Dendritic cell treated with granulocyte-macrophage colony-stimulating factor and Interleukin-4, amounts not matched to agents 40 ng/mL and 50 ng/mL, for 4 days (primary cell): ENCODE results near the gene CEBPE.

Source experiments
- H3K27ac Mint-ChIP-seq: one replicate; pipeline ENCODE4 v1.8.0; 2022; ENCODE audit warnings: mild to moderate bottlenecking, mixed read lengths
- H3K27me3 Mint-ChIP-seq: one replicate; pipeline ENCODE4 v1.8.0; 2022; ENCODE audit warnings: mild to moderate bottlenecking, mixed read lengths
- H3K36me3 Mint-ChIP-seq: one replicate; pipeline ENCODE4 v1.8.0; 2022; ENCODE audit warnings: low read depth, mixed read lengths
- H3K4me1 Mint-ChIP-seq: one replicate; pipeline ENCODE4 v1.8.0; 2022; ENCODE audit warnings: low read depth, mixed read lengths
- H3K4me3 Mint-ChIP-seq: one replicate; pipeline ENCODE4 v1.8.0; 2022; ENCODE audit warnings: mild to moderate bottlenecking, moderate library complexity, mixed read lengths
- H3K9me3 Mint-ChIP-seq: one replicate; pipeline ENCODE4 v1.8.0; 2022; ENCODE audit warnings: mixed read lengths
- intact Hi-C: fragments of 100-400 bp; cut with micrococcal nuclease; formaldehyde crosslinking; loops from one replicate; pipeline ENCODE4 v1.15.0; 2022

CEBPE gene

DNA sequence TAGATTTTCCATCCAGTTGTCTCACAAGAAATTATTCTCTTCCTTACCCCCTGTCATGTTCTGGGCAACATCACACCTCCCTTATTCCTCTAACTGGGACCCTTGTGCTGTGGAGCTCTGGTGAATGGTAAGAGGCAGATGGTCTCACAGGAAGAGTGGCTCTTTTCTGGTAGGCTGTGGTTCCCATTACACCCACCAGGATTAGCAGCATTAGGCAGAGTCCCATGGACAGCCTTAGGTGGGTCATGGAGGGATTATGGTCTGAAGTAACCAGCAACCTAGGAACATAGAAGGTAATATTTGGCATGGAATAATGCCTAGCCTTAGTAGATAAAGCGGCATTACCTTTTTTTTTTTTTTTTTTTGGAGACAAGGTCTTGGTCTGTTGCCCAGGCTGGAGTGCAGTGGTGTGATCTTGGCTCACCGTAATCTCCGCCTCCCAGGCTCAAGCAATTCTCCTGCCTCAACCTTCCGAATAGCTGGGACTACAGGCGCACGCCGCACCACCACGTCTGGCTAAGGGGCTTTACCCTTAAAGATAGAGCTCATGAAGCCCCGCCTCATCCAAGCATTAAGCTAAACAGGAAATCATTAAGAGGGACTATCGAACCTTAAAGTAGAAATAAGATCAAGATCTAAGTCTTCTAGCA lies 19.7 kb downstream of the CEBPE start:
- no peaks in the 10 kb centered on the region for H3K27me3 Mint-ChIP-seq
- no peak overlapping the region for H3K4me3 Mint-ChIP-seq
- H3K9me3 Mint-ChIP-seq, result no peaks in the 10 kb centered on the region
- intact Hi-C loops, result no loop called here
- H3K36me3 Mint-ChIP-seq, result no peaks in the 10 kb centered on the region
- peaks cover 65% of the 10 kb centered on the region for H3K4me1 Mint-ChIP-seq
- no peak overlapping the region for H3K27ac Mint-ChIP-seq

DNA sequence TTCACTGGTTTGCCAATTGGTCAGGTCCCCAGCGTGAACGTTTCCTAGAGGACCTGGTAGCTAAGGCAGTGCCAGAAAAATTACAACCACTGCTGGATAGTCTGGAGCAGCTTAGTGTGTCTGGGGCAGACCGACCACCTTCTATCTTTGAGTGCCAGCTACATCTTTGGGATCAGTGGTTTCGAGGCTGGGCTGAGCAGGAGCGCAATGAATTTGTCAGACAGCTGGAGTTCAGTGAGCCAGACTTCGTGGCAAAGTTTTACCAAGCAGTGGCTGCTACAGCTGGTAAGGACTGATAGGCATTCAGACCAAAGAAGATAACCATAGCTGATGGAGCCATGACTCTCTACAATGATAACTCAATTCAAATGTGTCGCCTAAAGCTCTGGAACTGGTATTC lies 21.3 kb downstream of the CEBPE start:
- Mint-ChIP-seq H3K27ac (no peak overlapping the region), H3K9me3 (no peaks in the 10 kb centered on the region), H3K36me3 (peaks cover 6% of the 10 kb centered on the region), H3K27me3 (no peaks in the 10 kb centered on the region), H3K4me3 (no peak overlapping the region), H3K4me1 (peaks cover 63% of the 10 kb centered on the region)
- intact Hi-C loops, result no loop called here

DNA sequence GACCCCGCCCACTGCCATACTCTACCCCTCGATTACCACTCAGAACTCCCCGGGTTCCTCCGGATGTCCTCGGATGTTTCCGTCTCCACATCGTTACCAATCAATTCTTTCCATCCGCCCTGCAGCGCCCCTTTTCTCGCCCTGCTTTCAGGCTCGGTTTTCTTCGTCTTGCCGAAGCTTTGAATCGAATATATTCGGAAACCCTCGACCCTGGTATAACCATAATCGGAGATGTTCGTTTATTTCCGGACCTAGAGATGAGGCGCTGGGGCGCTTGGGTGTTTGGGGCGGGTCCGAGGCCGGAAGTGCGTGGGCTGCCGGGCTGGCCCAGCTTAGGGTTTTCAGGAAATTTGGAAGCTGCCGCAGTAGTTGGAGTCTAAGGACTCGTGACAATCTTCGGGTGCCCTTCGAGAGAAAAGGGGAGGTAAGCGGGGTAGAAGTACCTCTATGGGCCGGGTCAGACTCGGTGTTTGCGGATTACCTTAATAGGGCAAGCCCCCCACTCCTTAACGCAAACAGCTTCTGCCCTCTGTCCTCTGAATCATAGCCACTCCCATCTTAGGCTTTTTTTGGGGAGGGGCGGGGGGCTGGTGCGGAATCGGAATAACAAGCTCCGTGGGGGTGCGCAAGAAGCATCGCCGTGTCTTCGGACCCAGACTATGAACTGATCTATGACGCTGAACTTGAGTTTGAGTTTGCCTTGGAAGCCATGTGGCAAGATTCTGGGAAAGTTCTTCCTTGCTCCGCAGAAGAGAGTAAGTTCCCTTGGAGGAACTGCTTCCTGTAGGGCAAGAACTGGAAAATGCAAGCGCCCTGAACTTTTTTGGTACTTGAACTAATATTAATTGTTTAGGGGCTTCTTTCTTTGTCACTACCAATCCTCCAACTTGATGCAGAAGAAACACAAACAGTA lies 23.6 kb downstream of the CEBPE start, which contains the start of gene C14orf119:
Gene C14orf119, plus strand, starts transcription at position 310 of the 913 bp plus-strand sequence. CDS start 2,154 bp downstream, outside the sequence.
- no peak within 1 kb of the TSS for H3K27ac Mint-ChIP-seq
- no peaks in the 10 kb centered on the region for H3K27me3 Mint-ChIP-seq
- no peak within 1 kb of the TSS for H3K4me3 Mint-ChIP-seq
- H3K36me3 Mint-ChIP-seq, result peaks cover 29% of the 10 kb centered on the region
- peaks cover 53% of the 10 kb centered on the region for H3K4me1 Mint-ChIP-seq
- intact Hi-C loops, result no loop called here
- H3K9me3 Mint-ChIP-seq, result no peaks in the 10 kb centered on the region

DNA sequence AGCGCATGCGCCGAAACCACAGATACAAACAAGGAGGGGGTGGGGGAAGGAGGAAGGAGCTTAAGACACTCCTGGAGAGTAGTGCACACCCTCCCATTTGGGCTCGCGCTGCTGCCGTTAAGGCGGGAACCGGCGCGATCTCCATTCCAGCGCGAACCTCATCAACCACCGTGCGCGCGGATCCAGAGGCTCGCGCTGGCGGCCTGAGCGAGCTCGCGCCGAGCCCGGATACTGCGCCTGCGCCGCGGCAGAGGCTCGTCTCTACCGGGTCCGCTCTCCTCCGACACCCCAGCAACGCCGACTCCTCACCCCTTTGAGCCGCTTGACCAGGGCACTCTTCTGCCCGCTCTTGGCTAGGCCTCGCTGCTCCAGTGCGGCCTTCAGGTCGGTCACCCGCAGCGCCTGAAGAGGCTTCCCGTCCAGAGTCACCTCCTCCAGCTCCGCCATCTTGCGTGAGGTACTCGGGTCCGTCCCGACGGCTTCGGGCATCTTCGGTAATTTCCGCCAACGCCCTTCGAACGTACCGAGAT lies 24.3 kb downstream of the CEBPE start, which contains the start of gene ACIN1:
Gene ACIN1, minus strand, starts transcription at position 471 of the 530 bp plus-strand sequence. Its CDS starts 24 bp downstream, at position 447.
- intact Hi-C loops, result loop anchor here (1.0 kb wide), 1 partner anchor 9 kb away; no protein-coding TSS in a partner anchor
- Mint-ChIP-seq H3K4me3 (no peak within 1 kb of the TSS), H3K9me3 (no peaks in the 10 kb centered on the region), H3K27me3 (no peaks in the 10 kb centered on the region), H3K4me1 (peaks cover 53% of the 10 kb centered on the region), H3K27ac (no peak within 1 kb of the TSS), H3K36me3 (peaks cover 36% of the 10 kb centered on the region)

DNA sequence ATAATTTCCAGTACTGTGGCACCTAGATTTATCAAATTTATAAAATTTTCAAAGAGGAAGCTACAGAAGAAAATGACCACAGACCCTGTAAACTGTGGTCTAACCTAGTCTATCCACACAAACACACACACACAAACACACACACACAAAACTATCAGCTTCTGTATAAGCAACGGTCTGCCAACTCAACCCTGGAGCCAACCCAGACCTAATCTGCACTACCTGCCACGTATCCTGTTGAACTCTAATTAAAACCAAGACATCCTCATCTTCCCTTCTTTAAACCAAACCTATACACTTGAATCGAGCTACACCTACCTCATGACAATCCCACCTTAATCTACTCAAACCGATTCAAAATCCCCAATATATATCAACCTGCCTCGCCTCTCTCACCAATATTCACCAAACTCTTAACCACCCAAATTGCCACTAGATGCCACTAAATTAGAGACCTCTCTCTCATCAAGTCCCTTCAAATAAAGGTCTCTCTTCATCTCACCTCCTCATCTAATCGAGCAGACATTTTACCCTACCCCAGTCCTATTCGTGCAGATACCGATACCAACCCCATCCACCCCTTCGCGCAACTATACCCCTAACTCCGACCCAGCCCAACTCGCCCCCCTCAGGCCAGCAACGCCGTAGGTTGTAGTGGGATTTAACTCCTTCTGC lies 24.9 kb downstream of the CEBPE start:
- no peaks in the 10 kb centered on the region for H3K27me3 Mint-ChIP-seq
- H3K36me3 Mint-ChIP-seq, result peaks cover 42% of the 10 kb centered on the region
- H3K27ac Mint-ChIP-seq, result no peak overlapping the region
- no peak overlapping the region for H3K4me3 Mint-ChIP-seq
- intact Hi-C loops, result loop anchor here (1.0 kb wide), 1 partner anchor 9 kb away; no protein-coding TSS in a partner anchor
- no peaks in the 10 kb centered on the region for H3K9me3 Mint-ChIP-seq
- peaks cover 52% of the 10 kb centered on the region for H3K4me1 Mint-ChIP-seq

DNA sequence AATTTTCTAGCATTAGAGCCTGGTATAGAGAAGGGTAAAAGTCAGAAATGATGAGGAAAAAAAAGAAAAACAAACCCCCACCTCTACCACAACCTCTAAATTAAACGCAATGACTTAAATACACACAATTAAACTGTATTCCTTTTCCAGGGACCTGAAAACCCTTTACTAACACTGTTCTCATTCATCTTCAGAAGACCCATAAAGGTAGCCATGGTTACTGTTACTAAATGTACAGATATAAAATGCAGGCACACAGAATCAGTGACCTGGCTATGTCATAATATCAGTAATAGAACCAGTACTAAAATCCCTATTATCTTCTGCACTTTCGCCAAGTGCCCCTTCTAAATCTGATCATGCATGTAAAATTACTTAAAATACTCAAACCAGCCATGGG lies 25.5 kb downstream of the CEBPE start:
- Mint-ChIP-seq H3K4me1 (peaks cover 52% of the 10 kb centered on the region), H3K36me3 (peaks cover 48% of the 10 kb centered on the region), H3K27me3 (no peaks in the 10 kb centered on the region), H3K9me3 (no peaks in the 10 kb centered on the region), H3K4me3 (no peak overlapping the region), H3K27ac (no peak overlapping the region)
- intact Hi-C loops, result no loop called here

DNA sequence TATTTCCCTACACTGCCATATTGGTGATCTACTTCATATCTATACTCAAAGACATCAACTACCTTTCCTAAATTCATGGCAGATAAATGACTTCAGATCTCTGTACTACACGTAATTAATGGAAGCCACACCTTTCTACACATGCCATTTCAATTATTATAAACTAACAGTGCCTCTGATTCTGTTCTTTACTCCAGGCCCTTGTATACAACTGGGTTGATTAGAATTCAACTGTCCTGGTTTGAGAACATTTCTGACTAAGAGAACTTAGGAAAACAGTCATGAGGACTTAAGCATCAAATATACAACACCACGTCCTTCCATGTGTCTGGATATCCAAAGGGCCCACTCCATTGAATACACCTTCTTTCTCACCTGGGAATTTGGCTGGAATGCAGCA lies 26.0 kb downstream of the CEBPE start:
- Mint-ChIP-seq H3K27ac (no peak overlapping the region), H3K4me3 (no peak overlapping the region), H3K4me1 (peaks cover 56% of the 10 kb centered on the region), H3K9me3 (no peaks in the 10 kb centered on the region), H3K27me3 (no peaks in the 10 kb centered on the region), H3K36me3 (peaks cover 52% of the 10 kb centered on the region)
- intact Hi-C loops, result no loop called here

DNA sequence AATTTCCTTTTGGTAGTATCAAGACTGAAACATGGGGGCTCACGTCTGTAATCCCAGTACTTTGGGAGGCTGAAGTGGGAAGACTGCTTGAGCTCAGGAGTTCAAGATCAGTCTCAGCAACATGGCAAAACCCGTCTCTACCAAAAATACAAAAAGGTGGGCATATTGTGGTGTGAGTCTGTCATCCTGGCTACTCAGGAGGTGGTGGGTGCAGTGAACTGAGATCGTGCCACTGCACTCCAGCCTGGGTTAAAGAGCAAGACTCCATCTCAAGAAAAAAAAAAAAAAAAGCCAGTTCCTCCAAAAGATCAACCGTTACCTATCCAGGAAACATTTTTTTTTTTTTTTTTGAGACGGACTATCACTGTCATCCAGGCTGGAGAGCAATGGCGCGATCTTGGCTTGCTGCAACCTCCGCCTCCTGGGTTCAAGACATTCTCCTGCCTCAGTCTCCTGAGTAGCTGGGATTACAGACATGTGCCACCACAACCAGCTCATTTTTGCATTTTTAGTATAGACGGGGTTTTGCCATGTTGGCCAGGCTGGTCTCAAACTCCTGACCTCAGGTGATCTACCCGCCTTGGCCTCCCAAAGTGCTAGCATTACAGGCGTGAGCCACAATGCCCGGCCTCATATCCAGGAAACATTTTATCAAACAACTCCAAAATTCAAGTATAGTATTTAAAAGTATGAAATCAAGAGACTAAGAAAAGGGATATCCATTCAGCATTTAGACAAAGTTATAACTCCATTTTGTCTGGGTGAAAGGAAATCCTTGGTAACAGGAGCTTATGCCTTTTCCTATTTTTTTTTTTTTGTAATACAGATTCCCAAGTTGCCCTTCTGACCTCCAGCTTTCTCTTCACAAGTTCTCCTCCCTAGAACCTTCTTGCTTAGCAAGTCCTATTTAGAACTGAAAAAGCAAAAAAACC lies 27.5 kb downstream of the CEBPE start:
- peaks cover 57% of the 10 kb centered on the region for H3K4me1 Mint-ChIP-seq
- H3K27me3 Mint-ChIP-seq, result no peaks in the 10 kb centered on the region
- H3K36me3 Mint-ChIP-seq, result peaks cover 68% of the 10 kb centered on the region
- no peak overlapping the region for H3K4me3 Mint-ChIP-seq
- H3K27ac Mint-ChIP-seq, result peak overlapping the region; percentile 44
- intact Hi-C loops, result no loop called here
- H3K9me3 Mint-ChIP-seq, result no peaks in the 10 kb centered on the region

DNA sequence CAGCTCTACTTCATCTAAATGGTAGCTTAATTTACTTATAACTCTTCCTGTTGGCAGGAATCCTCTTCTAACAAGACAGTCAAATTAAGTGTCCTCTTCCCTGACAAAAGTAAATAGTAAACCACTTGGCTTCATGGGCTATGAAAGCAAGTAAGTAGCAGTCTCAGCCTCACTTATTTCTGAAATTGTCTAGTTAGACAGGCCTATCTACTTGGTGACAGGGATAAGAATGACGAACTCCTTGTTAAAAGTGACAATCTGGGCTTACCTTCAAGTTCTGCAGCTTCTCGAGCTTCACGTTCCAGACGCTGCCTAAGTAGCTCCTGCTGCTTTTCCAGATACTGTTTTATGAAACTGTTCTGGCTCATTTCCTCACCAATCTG lies 28.8 kb downstream of the CEBPE start:
- Mint-ChIP-seq H3K4me3 (no peak overlapping the region), H3K9me3 (no peaks in the 10 kb centered on the region), H3K36me3 (peaks cover 81% of the 10 kb centered on the region), H3K27me3 (no peaks in the 10 kb centered on the region), H3K4me1 (peaks cover 68% of the 10 kb centered on the region), H3K27ac (peak overlapping the region; percentile 44)
- intact Hi-C loops, result no loop called here

DNA sequence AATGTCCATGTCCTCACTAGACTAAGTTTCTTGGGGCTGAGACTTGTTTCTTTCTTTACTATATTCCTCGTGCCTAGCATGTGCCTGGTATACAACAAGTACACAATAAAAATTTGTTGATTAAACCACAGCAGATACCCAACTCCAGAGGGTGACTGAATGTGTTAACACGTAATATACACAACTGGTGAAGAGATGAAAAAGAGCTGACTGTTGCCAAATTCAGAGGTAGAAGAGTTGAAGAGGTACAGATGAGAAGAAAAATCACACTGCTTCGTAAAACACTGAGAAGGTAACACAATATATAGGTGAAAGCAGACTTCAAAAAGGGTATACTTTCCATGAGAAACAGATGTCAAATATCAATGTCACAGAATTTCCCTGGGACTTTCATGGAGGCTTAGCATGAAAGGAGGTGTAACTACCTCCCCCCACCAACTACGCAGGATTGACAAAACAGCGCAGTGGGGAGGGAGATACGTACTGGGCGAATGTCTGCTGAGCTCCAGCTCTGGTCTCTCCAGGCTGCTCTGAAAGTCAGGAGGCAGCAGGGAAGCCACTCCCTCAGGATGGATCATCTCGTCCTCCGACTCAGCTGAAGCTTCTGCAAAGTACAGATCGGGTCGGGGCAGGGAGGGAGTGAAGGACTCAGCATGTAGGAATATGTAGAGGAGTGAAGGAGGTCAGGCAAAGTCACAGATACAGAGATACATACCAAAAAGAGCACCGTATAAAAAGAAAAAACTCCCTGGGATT lies 29.4 kb downstream of the CEBPE start:
- H3K4me3 Mint-ChIP-seq, result no peak overlapping the region
- H3K4me1 Mint-ChIP-seq, result peaks cover 73% of the 10 kb centered on the region
- peaks cover 87% of the 10 kb centered on the region for H3K36me3 Mint-ChIP-seq
- H3K9me3 Mint-ChIP-seq, result no peaks in the 10 kb centered on the region
- intact Hi-C loops, result no loop called here
- no peaks in the 10 kb centered on the region for H3K27me3 Mint-ChIP-seq
- peak overlapping the region; percentile 32 for H3K27ac Mint-ChIP-seq

DNA sequence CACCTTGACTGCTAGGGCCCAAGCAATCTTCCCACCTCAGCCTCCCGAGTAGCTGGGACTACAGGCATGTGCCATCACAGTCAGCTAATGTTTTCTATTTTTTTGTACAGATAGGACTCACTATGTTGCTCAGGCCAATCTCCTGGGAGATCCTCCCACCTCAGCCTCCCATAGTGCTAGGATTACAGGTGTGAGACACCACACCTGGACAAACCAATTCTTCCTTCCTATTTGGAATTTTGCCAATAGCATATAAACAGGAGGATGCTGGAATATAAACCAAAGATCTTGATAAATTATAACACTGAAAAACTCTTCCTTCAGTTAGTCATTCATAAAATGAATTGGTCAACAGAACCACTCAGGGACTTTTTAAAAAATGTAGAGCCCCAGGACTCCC lies 32.5 kb downstream of the CEBPE start:
- no peaks in the 10 kb centered on the region for H3K9me3 Mint-ChIP-seq
- H3K4me1 Mint-ChIP-seq, result peaks cover 61% of the 10 kb centered on the region
- intact Hi-C loops, result no loop called here
- no peaks in the 10 kb centered on the region for H3K27me3 Mint-ChIP-seq
- peak overlapping the region; percentile 58 for H3K27ac Mint-ChIP-seq
- H3K36me3 Mint-ChIP-seq, result peaks cover 94% of the 10 kb centered on the region
- no peak overlapping the region for H3K4me3 Mint-ChIP-seq

DNA sequence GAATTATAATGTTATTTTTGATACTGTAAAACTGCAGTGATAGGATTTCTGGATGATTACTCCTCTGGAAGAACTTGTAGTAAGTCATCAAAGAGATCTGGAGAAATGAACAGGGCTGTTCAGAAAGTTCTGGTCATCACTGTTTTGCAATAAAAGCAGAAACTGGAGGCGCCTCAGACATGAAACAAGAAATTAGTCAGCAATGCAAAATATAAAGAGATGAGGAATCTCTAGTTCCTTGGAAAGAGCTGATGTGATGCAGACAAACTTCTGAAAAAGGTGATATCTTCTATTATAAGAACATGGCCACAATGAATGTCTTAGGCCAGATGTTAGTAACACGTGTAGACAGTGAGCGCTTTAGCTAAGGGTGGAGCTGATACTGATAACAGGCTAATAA lies 33.6 kb downstream of the CEBPE start:
- intact Hi-C loops, result loop anchor here (1.0 kb wide), 1 partner anchor 9 kb away; no protein-coding TSS in a partner anchor
- Mint-ChIP-seq H3K27me3 (no peaks in the 10 kb centered on the region), H3K9me3 (no peaks in the 10 kb centered on the region), H3K27ac (peak overlapping the region; percentile 58), H3K36me3 (peaks cover 94% of the 10 kb centered on the region), H3K4me3 (no peak overlapping the region), H3K4me1 (peaks cover 67% of the 10 kb centered on the region)
